ENCODE data around the gene SNAPC4. TPM values are rescaled to one million over a fixed set of nuclear protein-coding genes. Genes with fewer than 3 reads are reported as not detected.

The SNAPC4 gene
- total RNA-seq, 2 donors from 2014 or later, result 6.7 to 8.1 TPM

- intact Hi-C loops (cut with DNase I, micrococcal nuclease), result no loop called here
- ATAC-seq (no peak), DNase-seq (no peak)
Observed at GRCh38 chr9:136380381-136380780, 19.6 kb downstream of the SNAPC4 start.

GRCh38 chr9:136379891-136380290 is 20.1 kb downstream of the SNAPC4 start:
- no peak for ATAC-seq
- intact Hi-C loops (cut with DNase I, micrococcal nuclease), result no loop called here

GRCh38 chr9:136379401-136379800 is 20.6 kb downstream of the SNAPC4 start:
- ATAC-seq, result no peak

More at GRCh38 chr9:136379891-136380290, 20.1 kb downstream of the SNAPC4 start:
- DNase-seq, result no peak

GRCh38 chr9:136379003-136379287 is 21.0 kb downstream of the SNAPC4 start:
- ATAC-seq, result no peak
- intact Hi-C loops (cut with DNase I, micrococcal nuclease), result no loop called here
- no peak for DNase-seq

More at GRCh38 chr9:136379401-136379800, 20.6 kb downstream of the SNAPC4 start:
- intact Hi-C loops (cut with DNase I, micrococcal nuclease), result no loop called here
- DNase-seq, result no peak

GRCh38 chr9:136378170-136379002 is 21.6 kb downstream of the SNAPC4 start:
- ATAC-seq, result peak; percentile 28
- no peak for DNase-seq
- intact Hi-C loops (cut with DNase I, micrococcal nuclease), result no loop called here

GRCh38 chr9:136377341-136378169 is 22.4 kb downstream of the SNAPC4 start:
- no peak for DNase-seq
- intact Hi-C loops (cut with DNase I, micrococcal nuclease), result no loop called here
- no peak for ATAC-seq

GRCh38 chr9:136376457-136376856 is 23.5 kb downstream of the SNAPC4 start:
- intact Hi-C loops (cut with DNase I, micrococcal nuclease), result no loop called here
- DNase-seq (no peak), ATAC-seq (no peak)

GRCh38 chr9:136375096-136375495 is 24.9 kb downstream of the SNAPC4 start:
- ATAC-seq, result no peak
- intact Hi-C loops (cut with DNase I, micrococcal nuclease), result no loop called here
- no peak for DNase-seq

- ATAC-seq, result no peak
- intact Hi-C loops (cut with DNase I, micrococcal nuclease), result no loop called here
- DNase-seq, result no peak
Observed at GRCh38 chr9:136374183-136374575, 25.8 kb downstream of the SNAPC4 start.

GRCh38 chr9:136373300-136374182 is 26.4 kb downstream of the SNAPC4 start, which contains the start of gene CARD9:
TSS of gene CARD9 (minus strand) at chr9:136373669. CDS start at chr9:136372078, 1,591 bp downstream.
- ATAC-seq (peak; percentile 14), DNase-seq (peak in 1 of 2 donors; percentile 41)
- intact Hi-C loops (cut with DNase I, micrococcal nuclease), result no loop called here

- intact Hi-C loops (cut with DNase I, micrococcal nuclease), result no loop called here
- ATAC-seq, result peak; percentile 60
- DNase-seq, result peak; percentile 56 to 66
Observed at GRCh38 chr9:136372561-136373299, 27.2 kb downstream of the SNAPC4 start.

GRCh38 chr9:136372006-136372405 is 28.0 kb downstream of the SNAPC4 start:
- intact Hi-C loops (cut with DNase I, micrococcal nuclease), result no loop called here
- DNase-seq (no peak), ATAC-seq (no peak)

- intact Hi-C loops (cut with DNase I, micrococcal nuclease), result no loop called here
- ATAC-seq, result no peak
- DNase-seq, result no peak
Observed at GRCh38 chr9:136371533-136371880, 28.5 kb downstream of the SNAPC4 start.

- intact Hi-C loops (cut with DNase I, micrococcal nuclease), result no loop called here
- DNase-seq (no peak), ATAC-seq (no peak)
Observed at GRCh38 chr9:136370687-136371532, 29.1 kb downstream of the SNAPC4 start.

GRCh38 chr9:136370037-136370436 is 29.9 kb downstream of the SNAPC4 start:
- DNase-seq (no peak), ATAC-seq (no peak)
- intact Hi-C loops (cut with DNase I, micrococcal nuclease), result no loop called here

- ATAC-seq (no peak), DNase-seq (no peak)
- intact Hi-C loops (cut with DNase I, micrococcal nuclease), result no loop called here
Observed at GRCh38 chr9:136368190-136368589, 31.8 kb downstream of the SNAPC4 start.

GRCh38 chr9:136367296-136368145 is 32.4 kb downstream of the SNAPC4 start:
- ATAC-seq (no peak), DNase-seq (no peak)
- intact Hi-C loops (cut with DNase I, micrococcal nuclease), result no loop called here

All from left colon (tissue), 2 donors.